NT2/D1 (cell line): ENCODE data around the gene RASD1.

ENCODE experiments used
- SUZ12 ChIP-seq: IDR thresholded peaks from 2 replicates; pipeline ENCODE4 v1.6.1; 2011; ENCODE audit not compliant: insufficient read length, insufficient read depth; ENCODE audit errors: extremely low read depth
- YY1 ChIP-seq: IDR thresholded peaks from 2 replicates; pipeline ENCODE4 v1.6.1; 2011; ENCODE audit not compliant: insufficient read length, insufficient read depth
- ZNF274 ChIP-seq: IDR thresholded peaks from 2 replicates; pipeline ENCODE4 v1.6.1; 2011; ENCODE audit warnings: mild to moderate bottlenecking, low read depth, low read length

DNA sequence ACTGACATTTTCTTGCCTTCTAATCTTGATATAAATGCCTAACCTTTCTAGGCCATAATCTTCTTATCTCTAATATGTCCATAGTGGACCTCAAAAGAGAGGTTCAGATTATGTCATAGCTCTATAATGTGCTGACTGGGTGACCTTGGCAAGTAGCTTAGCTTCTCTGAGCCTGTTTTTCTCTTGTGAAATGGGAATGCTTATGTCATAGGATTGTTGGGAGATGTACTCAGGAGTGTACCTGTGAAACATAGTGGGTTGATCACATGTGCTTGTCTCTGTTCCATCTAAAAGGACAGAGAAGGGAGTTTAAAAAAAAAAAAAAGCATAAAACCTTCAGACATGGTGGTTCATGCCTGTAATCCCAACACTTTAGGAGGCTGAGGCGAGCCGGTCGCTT lies 17.0 kb downstream of the RASD1 start:
- TF ChIP-seq ZNF274 (no peak), YY1 (no peak), SUZ12 (no peak)
